Muscle of back (tissue), 11 donors: ENCODE data around the gene RBBP8NL. TPM values are rescaled to one million over a fixed set of nuclear protein-coding genes. Genes with fewer than 3 reads are reported as not detected.

Source experiments
- DNase-seq, 3 donors: peaks; one replicate each; pipeline versions ENCODE4 v3.0.0 to v3.0.0-alpha.2; 2013
- polyA plus RNA-seq, 10 donors: library from polyadenylated mRNA; unstranded; fragments of 120-200 nt; gene quantifications; one replicate each; pipeline ENCODE4 v1.2.1, GENCODE V29; 2013; ENCODE audit not compliant: insufficient read length in 10 of 10

The RBBP8NL gene
- polyA plus RNA-seq, 10 donors: 0.53 to 0.71 TPM; not detected in 8

DNA sequence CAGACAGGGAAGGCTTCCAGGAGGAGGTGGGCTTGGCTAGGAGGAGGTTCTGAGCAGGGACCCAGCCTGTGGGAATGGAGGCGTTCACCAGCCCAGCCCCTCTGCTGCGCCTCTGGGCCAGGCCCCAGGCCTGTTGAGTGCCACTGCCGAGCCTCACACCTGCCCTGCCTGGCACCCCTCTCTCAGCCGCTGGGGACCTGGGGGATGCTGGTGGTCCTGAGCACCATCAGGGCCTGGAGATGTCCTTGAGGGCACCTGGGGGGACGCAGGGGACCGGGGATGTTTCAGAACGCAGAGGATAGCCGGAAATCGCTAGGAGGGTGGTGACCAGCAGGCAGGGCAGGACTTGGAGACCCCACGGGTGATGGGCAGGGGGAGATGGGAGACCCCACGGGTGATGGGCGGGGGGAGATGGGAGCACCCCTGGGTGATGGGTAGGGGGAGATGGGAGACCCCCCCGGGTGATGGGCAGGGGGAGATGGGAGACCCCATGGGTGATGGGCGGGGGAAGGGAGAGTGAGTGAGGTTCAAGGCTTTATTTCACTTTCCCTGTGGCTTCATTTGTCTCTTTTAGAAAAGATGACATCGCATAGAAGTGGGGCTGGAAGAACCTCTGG, 35.7 kb upstream of the RBBP8NL start:
- DNase-seq: no peak

DNA sequence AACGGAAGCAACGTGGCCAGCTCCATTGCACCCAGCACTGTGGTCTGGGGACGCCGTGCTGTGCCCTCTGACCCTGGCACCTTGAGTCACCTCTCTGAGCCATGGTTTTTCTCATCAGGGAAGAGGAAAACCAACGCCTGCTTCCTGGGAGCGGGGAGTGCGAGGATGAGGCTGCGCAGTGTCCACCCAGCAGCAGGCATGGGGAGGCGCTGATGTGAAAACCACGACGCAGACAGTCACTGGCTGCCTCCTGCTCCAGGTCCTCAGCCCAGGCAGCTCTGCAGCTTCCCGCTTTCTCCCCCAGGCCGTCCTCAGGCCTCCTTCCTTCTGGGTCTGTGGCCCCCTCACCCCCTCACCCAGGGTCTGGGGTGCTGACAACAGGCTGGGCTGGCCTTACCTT, 34.5 kb upstream of the RBBP8NL start:
- no peak for DNase-seq

DNA sequence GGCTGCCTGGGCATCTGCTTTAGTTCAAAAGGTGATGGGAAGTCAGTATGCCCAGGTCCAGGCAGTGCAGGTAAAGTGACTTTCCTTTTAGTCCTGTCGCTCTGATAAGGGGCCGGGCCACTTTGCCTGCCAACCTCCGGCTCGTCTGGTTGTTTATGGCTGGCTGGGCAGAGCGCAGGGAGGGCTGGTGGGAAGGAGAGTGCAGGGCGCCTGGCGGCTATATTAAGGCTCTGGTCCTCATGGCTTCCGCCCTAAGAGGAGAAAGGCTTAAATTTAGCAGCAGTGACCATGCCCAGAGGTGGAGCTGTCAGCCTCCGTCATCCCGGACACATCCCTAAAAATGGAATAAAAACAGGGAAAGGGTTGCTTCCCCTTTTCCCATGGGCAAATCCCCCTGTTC, 33.8 kb upstream of the RBBP8NL start:
- DNase-seq: no peak

DNA sequence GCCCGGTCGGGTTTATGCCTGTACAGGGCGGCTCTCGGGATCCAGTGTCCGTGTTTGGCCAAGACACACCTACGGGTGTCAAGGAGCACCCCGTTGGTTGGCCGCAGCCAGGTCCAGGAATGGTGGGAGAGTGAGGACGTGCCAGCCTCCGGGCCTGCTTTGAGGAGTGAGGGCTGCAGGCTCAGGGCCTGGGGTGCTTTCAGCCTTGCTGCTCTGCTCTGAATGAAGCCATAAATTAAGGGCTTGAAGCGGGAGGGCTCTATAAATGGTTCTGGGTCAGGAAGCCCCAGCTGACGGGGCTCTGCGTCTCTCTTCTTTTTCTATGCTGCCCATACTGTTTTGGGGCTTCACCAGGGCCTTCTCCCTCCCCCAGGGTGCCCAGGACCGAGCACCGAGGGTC, 33.3 kb upstream of the RBBP8NL start:
- DNase-seq: no peak

DNA sequence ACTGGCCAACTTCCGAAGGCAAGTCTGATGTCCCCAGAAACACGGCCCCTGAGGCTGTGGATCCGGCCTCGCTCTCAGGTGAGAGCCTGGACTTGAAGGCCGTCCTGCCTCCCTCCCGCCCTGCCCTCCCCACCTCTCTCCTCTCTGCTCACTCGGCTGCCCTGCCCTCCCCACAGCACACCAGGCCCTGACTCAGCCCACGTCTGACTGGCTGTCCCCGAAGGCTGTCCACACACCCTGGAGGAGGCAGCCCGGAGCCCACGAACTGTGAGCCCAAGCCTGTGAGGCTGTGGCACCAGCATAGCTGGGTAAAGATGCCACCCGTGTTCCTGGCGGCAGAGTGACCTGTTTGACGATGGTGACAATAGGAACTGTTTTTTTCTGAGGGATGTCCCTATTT, 32.1 kb upstream of the RBBP8NL start:
- no peak for DNase-seq

DNA sequence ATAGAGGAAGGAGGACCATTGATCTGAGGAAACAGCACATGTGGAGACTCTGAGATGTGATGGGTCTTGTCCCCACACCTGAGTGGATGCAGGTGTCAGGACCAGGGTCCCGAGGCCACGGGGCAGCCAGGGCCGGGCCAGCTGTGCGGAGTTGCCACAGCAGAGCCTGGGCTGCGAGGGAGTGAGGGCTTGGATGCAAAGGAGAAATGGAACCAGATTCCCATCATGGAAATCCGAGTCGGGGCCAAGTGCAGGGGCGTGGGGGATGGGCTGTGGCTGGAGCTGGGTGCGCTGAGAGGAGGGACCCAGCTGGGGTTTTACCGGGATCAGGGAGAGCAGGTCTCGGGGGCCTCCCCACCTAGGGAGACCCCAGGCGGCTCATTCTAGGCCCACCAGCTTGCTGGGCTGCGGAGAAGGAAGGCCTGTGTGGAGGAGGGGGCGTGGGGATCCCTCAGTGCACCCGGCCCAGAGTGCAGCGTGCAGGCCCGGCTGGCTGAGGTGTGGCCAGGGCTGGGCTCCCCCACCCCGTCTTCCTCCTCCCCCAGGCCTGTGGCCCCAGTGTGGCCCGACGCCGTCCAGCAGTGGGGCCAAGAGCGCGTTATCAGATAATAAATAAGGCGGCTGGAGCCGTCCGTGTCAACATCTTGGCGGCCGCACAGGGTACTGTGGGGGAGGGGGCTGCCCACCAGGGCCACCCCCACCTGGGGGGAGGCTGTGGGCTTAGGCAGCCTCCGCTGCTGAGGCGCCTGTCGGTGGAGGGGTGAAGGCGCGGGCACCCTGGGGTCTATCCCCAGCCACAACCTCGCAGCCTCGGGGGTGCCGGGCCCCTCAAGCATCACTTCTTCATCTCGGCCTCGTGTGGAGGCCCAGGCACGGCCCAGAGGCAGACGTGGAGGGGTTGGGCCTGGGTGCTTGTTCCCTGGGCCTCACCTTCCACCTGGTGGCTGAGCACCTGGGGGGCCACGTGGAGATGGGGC, 31.2 kb upstream of the RBBP8NL start:
- DNase-seq: no peak

DNA sequence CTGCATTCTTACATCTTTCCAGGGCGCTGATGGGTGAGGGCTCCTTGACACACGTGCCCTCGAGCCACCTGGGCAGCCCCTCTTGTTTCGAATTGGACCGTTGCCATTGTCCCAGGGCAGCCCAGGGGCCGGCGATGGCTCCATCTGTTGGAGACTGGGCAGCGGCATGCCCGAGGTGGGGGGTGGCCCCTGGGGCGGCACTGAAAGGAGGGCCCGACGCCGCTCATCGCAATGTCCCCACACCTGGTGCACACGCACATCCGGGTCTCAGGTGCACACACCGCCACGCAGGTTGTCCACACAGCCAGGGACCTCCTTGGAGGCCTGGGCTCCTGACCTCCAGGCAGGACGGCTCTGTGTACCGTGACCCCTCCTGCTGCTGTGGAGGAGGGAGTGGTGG, 30.5 kb upstream of the RBBP8NL start:
- no peak for DNase-seq

DNA sequence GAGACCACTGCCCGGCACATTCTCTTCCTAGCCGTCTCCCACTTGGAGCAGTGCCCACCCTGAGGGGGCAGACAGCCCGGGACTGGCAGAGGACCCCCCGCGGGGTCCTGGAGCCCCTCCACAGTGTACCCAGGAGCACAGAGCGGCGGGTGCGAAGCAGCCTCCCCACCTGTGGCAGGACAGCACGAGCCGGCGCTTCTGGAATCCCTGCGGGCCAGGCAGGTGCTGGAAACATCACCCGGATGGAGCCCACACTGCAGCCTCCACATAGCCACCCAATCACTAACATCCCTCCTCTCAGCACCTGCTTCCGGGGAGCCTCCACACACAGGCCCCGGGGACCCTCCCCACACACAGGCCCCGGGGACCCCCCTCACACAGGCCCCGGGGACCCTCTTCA, 29.8 kb upstream of the RBBP8NL start:
- DNase-seq: no peak

DNA sequence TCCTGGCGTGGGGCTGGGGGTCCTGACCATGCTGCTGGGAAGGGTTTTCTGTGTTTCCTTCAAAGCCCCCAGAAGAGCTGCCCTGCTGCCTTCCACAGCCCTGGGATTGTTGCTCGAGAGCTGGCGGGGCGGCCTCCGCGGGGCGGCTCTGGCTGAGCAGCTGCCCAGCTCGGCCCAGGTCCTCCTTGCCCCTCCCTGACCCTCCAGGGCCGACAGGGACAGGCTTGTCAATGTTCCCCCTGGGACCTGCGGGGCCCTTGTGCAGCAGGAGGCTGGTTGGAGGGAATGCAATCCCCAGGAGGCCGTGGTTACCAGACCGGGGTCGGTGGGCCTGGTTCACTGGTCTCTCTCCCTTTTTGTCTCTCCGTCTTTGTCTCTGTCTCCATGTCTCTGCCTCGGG, 28.6 kb upstream of the RBBP8NL start:
- DNase-seq: no peak

DNA sequence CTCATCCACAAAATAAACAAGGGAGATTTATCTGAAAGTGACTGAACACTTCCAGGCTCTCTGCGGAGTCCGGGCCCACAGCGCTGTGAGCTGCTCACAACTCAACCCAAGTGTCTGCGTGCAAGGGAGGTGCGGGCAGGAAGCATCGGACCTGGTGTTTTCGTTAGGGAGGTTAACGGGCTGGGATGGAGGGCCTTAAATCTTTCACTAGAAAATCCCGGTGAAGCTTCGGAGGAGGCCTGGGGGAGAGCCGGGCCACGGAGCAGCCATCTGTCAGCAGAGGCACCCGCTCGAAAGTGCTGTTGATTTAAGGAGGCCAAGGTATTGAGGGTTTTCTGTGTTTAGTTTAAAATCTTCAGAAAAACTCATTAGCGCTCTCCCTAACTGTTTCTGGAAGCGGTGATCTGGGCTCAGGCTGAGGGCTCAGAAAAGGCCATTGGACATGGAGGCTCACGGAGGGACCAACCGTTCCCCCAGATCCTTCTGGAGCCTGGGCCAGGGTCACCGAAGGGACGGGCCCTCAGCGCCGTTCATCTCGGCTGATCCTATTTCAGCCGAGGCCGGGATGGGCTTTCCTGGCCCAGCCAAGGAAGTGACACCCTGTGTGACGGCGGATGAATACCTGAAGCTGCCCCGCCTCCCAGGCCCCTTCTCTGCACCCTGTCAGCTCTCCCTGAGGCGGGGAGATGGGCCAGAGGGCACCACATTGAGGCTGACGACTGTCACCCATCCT, 27.7 kb upstream of the RBBP8NL start:
- peak in 2 of 3 donors; percentile 19 to 72 for DNase-seq

DNA sequence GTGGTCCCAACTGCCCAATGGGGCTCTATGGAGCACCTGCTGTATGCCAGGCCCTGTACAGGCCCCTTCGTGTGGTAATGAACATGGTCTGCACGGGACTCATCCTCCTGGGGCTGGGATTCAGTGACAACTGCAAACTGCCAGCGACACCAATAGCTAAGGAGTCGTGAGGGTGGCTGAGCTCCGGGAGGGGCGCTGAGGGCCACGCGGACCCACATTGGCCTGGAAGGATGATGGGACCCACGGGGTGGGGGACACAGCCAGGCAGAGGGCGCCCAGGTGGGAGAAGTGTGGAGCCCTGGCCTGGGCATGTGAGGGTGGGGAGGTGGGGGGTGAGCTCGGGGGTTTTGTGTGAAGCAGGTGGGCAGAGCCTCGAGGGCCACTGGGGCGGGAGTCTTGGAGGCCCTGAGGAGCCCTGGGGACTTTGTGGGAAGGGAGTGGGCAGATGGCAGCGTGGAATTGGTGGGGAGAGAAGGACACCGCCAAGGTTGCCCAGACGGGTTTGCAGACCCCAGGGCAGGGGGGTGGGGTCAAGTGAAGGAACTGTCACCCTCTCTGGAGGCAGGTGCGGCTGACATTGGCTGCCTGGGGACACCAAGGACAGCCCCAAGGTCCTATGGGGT, 26.0 kb upstream of the RBBP8NL start:
- no peak for DNase-seq

DNA sequence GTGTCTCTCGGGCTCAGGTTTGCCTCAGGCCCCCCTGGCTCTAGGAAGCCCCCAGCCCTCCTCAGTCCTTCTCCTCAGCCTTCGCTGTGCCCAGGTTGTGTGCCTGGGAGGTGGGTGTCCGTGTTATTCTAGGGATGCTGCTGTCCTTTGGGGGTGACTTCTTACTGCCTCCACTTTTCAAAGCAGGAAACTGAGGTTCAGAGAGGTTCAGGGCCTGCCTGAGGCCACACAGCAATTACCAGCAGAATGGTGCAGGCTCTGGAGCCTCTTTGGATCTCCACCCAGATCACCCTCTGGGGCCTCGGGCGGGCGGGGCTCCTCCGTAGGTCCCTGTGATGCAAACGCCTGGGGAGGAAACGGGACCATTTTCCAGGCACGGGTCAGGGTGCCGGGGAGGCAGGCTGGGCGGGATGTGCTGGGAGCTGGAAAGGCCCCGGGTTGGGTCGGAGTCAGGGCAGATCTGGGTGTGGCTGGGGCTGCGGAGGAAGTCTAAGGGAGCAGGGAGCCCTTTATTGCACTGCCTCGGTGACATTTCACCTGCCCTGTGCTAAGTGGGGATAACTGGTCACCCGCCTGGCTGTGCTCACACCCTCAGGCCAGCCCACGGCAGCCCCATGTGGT, 25.2 kb upstream of the RBBP8NL start:
- no peak for DNase-seq

DNA sequence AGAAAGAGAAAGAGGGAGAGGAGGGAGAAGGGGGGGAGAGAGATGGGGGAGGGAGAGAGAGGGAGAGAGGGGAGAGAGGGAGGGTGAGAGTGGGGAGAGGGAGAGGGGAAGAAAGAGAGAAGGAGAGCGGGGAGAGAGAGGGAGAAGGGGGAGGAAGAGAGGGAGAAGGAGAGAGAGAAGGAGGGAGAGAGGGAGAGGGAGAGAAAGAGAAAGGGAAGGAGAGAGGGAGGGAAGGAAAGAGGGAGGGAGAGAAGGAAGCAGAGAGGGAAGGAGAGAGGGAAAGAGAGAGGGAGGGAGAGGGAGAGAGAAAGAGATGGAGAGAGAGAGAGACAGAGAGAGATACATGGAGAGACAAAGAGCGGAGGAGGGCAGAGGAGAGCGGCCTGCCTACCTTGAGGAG, 24.6 kb upstream of the RBBP8NL start:
- no peak for DNase-seq

DNA sequence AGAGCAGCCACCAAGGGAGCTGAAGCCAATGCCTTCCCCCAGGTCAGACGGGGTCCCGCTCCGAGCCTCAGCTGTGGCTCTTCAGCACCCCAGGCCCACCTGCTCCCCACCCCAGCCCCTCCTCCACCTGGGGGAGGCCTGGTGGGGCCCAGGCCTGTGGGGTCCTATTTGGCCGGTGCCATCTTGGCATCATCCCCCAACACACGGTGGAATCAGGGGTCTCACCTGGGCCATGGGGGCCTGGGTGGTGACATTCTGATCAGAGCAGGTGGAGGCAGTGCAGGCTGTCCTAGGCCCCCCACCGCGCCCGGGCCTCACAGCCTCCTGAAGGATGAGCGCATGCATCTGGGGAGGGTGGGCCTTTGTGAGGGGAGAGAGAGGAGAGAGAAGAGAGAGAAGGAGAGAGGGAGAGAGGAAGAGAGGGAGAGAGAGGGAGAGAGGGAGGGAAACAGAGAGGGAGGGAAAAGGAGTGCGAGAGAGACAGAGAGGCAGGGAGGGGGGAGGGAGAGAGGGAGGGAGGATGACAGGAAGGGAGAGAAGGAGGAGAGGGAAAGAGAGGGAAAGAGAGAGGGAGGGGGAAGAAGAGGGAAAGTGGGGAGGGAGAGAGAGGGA, 23.9 kb upstream of the RBBP8NL start:
- no peak for DNase-seq

DNA sequence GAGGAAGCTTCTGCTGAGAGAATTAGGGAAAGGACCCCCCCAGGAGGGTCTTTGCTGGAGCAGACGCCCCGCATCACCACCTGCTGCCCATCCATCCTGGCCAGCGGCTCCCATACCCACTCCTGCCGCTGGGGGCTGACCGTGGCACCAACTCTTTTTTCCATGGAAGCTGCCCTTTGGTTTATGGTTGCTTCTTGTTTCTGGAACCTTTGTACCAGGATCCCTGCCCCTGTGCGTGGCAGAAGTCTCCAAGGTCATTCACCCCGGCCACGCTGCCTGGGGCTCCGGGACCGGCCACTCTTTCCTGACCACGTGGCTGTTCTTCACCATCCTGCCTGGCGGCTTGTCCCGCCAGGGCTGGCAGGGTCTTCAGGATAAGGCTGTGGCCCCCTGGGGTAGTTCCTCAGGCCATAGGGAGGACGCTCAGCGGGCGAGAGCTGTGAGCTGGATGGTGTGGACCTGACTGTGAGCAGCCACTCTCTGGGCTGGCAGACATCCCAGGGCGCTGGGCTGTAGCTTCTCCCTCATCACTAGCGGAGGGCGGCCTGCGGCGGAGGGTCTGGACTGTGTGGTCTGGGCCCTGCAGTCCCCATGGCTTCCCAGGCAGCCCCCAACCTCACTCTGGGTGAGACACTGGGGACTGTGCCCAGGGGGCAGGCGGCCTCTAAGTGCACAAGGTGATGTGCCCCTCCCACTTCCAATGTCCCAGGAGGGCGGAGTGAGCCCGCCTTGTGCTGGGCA, 22.8 kb upstream of the RBBP8NL start:
- DNase-seq: no peak

DNA sequence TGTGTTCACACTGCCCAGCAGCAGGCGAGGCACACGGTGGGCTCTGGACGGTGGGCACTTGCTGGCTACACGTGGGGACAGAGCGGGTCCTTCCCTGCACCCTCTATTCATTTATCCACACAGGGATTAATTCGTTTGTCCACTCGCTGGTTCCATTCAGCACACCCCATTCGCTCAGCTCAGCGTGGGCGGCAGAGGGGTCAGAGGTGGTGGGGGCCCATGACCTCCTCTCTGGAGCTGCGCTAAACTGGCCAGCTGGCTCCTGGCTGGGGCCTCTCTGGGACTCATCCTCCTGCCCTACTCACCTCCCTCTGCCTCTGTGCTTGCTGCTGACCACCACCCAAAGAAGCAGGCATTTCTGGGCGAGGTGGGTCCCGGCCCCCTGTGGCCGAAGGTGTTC, 21.4 kb upstream of the RBBP8NL start:
- DNase-seq: no peak

DNA sequence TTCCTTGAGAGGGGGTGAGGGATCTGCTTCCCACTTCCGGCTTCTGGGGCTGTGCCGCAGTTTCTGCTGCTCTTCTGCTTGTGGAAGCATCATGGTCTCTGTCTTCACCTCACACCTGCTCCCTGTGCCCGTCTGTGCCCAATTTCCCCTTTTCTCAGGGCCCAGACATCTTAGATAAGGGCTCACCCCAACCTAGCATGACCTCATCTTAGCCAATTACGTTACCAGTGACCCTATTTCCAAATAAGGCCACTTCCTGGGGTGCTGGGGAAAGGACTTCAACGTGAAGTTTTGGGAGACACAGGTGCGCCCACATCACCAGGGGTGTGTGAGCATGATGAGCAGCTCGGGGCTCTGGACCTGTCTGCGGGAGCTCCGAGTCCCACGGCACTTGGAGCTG, 20.7 kb upstream of the RBBP8NL start:
- no peak for DNase-seq

DNA sequence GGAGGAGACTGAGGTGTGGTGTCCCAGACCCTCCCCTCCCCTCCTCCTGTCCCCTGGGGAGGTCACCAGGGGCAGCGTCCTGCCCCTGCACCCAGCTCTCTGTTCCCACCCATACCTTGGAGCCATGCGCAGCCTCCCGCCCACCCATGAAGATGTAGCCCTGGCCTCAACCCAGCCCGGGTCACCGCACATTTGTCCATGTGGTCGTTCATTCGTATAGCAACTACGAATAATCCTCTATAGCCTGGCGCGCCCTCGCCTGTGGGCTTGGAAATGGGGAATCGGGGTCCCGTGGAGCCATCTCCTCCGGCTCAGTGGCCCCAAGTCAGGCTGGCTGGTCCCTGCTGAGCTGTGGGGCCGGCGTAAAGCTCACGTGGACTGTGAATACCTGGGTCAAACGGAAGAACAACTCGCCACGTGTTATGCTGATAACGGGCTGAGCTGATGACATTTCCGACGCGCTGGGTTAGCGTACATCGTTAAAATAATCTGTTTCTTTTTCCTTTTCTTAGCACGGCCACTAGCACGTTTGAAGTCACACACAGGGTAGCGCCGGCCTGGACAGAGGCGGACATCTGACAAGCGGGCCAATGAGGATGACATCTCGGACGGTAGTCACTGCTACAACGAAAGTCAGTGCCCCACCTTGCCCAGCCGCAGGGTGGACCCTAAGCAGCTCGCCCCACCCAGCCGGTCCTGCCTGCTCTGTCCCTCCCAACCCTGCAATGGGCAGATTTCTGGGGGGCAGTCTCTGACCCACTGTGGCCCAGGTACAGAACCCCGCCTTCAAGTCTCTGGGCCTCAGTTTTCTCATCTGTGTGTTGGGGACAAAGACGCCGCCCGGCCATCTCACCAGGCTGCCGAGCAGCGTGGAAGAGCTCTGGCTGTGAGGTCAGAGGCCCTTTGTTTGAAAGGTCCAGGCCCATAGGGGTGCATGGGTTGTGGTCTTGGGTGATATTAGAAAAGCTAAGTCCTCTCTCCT, 19.8 kb upstream of the RBBP8NL start:
- DNase-seq: no peak

DNA sequence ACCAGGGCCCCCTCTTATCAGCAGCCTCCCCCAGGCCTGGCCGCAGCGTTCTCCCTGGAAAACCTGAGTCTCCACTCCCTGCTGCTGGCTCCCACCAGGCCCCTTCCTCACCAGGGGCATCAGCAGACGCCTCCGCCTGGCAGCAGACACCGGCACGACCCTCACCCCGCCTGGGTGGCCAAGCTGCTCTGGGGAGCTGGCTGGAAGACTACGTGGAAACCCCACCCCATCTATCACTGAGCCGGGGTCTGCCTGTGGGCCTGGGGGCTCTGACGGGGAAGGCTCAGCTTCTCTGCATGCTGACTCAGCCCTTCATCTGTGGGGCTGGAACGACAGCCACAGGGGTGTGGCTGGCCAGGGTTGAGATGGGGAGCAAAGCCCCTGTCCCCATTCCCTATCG, 19.1 kb upstream of the RBBP8NL start:
- no peak for DNase-seq
